ENCODE results near the gene TRIM58. TPM values are rescaled to one million over a fixed set of nuclear protein-coding genes. Genes with fewer than 3 reads are reported as not detected.

The TRIM58 gene
- total RNA-seq, 2 donors from 2014 or later: 2.6 to 8.6 TPM

- TF ChIP-seq, protein P1, sequence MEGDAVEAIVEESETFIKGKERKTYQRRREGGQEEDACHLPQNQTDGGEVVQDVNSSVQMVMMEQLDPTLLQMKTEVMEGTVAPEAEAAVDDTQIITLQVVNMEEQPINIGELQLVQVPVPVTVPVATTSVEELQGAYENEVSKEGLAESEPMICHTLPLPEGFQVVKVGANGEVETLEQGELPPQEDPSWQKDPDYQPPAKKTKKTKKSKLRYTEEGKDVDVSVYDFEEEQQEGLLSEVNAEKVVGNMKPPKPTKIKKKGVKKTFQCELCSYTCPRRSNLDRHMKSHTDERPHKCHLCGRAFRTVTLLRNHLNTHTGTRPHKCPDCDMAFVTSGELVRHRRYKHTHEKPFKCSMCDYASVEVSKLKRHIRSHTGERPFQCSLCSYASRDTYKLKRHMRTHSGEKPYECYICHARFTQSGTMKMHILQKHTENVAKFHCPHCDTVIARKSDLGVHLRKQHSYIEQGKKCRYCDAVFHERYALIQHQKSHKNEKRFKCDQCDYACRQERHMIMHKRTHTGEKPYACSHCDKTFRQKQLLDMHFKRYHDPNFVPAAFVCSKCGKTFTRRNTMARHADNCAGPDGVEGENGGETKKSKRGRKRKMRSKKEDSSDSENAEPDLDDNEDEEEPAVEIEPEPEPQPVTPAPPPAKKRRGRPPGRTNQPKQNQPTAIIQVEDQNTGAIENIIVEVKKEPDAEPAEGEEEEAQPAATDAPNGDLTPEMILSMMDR (IDR thresholded peaks at IDR 0.05): no peak
- no peak overlapping the region for H3K4me3 ChIP-seq
- no peaks in the 10 kb centered on the region for H3K27me3 ChIP-seq
- H3K4me1 ChIP-seq: no peaks in the 10 kb centered on the region
- H3K9me3 ChIP-seq: no peaks in the 10 kb centered on the region
- no peak overlapping the region for H3K27ac ChIP-seq
- DNase-seq (ENCODE audit: low spot score): no peak
- no peaks in the 10 kb centered on the region for H3K36me3 ChIP-seq
Observed at GRCh38 chr1:247829656-247830055, 27.3 kb upstream of the TRIM58 start.

GRCh38 chr1:247833601-247834000 is 23.4 kb upstream of the TRIM58 start:
- no peaks in the 10 kb centered on the region for H3K9me3 ChIP-seq
- H3K27me3 ChIP-seq: no peaks in the 10 kb centered on the region
- TF ChIP-seq, protein P1 (IDR thresholded peaks at IDR 0.05): no peak
- H3K4me1 ChIP-seq: no peaks in the 10 kb centered on the region
- H3K27ac ChIP-seq: no peak overlapping the region
- no peaks in the 10 kb centered on the region for H3K36me3 ChIP-seq
- no peak overlapping the region for H3K4me3 ChIP-seq
- no peak for DNase-seq (ENCODE audit: low spot score)

DNA sequence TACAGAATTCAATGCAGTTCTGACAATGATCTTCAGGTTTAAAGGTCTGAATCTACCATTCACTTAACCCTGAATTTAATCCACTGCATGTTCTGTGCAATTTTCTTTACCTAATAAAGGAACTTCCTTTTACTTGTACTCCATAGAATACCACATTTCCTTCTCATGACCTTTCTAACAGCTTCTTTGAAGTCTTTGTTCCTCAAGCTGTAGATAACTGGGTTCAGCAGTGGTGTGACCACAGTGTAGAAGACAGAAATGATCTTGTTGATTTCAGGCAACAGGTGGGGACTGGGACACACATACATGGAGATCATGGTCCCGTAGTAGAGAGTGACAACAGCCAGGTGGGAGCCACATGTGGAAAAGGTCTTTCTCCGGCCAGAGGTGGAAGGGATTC is 16.2 kb upstream of the TRIM58 start:
- no peaks in the 10 kb centered on the region for H3K27me3 ChIP-seq
- no peaks in the 10 kb centered on the region for H3K4me1 ChIP-seq
- no peaks in the 10 kb centered on the region for H3K36me3 ChIP-seq
- H3K9me3 ChIP-seq: no peaks in the 10 kb centered on the region
- DNase-seq (ENCODE audit: low spot score): no peak
- no peak overlapping the region for H3K4me3 ChIP-seq
- TF ChIP-seq, protein P1 (IDR thresholded peaks at IDR 0.05): no peak
- no peak overlapping the region for H3K27ac ChIP-seq

- Histone ChIP-seq H3K4me3 (no peak within 1 kb of the TSS), H3K36me3 (no peaks in the 10 kb centered on the region), H3K27me3 (no peaks in the 10 kb centered on the region), H3K9me3 (no peaks in the 10 kb centered on the region), H3K27ac (no peak within 1 kb of the TSS), H3K4me1 (no peaks in the 10 kb centered on the region)
- TF ChIP-seq, protein P1 (IDR thresholded peaks at IDR 0.05): no peak
- no peak for DNase-seq (ENCODE audit: low spot score)
Observed at GRCh38 chr1:247841796-247842195, 15.2 kb upstream of the TRIM58 start, which contains the start of gene OR11L1. Gene OR11L1 (minus strand): TSS chr1:247841896. CDS start chr1:247841896, 0 bp downstream.

DNA sequence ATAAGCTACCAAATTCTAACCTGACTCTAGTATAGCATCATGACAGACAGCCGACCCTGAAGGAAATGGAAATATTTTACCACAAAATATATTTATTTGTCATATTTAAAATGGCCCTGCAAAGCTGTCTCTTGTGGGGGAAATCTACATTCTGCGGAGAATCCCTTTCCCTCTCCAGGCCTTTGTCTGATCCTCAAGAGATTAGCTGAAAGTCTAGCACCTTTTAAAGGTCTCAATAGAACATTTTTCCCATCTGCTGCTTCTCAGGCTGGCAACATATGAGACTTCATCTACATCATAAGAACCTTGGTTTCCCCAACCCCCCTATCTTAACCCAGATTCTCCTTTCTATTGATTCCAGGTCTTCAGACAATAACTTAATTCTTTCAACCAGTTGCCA is 13.6 kb upstream of the TRIM58 start:
- Histone ChIP-seq H3K4me3 (no peak overlapping the region), H3K36me3 (no peaks in the 10 kb centered on the region), H3K27ac (no peak overlapping the region), H3K9me3 (no peaks in the 10 kb centered on the region), H3K4me1 (no peaks in the 10 kb centered on the region), H3K27me3 (no peaks in the 10 kb centered on the region)
- TF ChIP-seq, protein P1 (IDR thresholded peaks at IDR 0.05): no peak
- no peak for DNase-seq (ENCODE audit: low spot score)

DNA sequence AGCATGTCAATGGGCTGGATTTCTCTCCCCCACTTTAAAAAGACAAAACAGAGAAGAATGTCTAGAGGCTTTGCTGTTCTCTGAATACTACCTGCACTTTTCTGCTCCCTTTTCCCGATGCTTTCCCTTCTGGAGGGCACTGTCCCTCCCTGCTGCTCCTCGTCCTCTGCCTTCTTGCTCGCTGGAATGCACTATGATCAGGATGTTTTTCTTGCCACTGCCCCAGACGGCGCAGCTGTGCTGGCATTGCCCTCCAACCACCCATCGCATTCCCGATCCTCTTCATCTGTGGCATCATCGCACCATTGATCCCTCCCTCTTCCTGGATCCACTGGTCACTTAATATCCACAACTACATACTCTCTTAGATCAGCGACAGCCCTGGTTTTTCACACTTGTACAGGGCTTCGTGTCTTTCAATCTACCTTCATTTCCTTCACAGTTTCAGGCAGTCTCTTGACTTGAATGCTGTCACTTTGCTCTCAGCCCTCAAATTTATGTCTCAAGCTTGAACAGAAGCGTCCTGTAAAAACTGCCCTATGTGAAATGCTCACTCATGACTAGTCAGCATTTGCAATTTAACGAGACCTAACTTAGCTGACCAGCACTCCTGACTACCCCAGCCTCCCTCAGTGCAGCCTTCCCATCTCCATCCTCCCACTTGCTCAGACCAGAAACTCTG is 11.8 kb upstream of the TRIM58 start:
- Histone ChIP-seq H3K36me3 (no peaks in the 10 kb centered on the region), H3K27me3 (no peaks in the 10 kb centered on the region), H3K4me1 (no peaks in the 10 kb centered on the region), H3K4me3 (no peak overlapping the region), H3K27ac (no peak overlapping the region), H3K9me3 (no peaks in the 10 kb centered on the region)
- no peak for DNase-seq (ENCODE audit: low spot score)
- TF ChIP-seq, protein P1 (IDR thresholded peaks at IDR 0.05): no peak

All from right atrium auricular region (tissue), 2 donors.